M059J (cell line): ENCODE data around the gene MED12L. TPM values are rescaled to one million over a fixed set of nuclear protein-coding genes. Genes with fewer than 3 reads are reported as not detected.

Experiments
- DNase-seq: peaks from one replicate; pipeline ENCODE4 v3.0.0-alpha.2; 2012; ENCODE audit warnings: low read depth
- total RNA-seq: library from RNA; depleted of rRNA; stranded (reverse); fragments of >200 nt; shearing (Covaris generic); gene quantifications from 2 replicates; pipeline ENCODE4 v1.2.3, GENCODE V29; 2014

Gene MED12L
- total RNA-seq, 1 experiment from 2014 or later = 0.84 TPM

- DNase-seq = peak; percentile 4
Measured at GRCh38 chr3:151318991-151319390, 233.5 kb downstream of the MED12L start.

GRCh38 chr3:151319628-151320027, 234.2 kb downstream of the MED12L start:
- no peak for DNase-seq

- DNase-seq = no peak
Measured at GRCh38 chr3:151320131-151320530, 234.7 kb downstream of the MED12L start.

GRCh38 chr3:151321526-151321925, 236.1 kb downstream of the MED12L start:
- no peak for DNase-seq

- DNase-seq = no peak
Measured at GRCh38 chr3:151322511-151322910, 237.0 kb downstream of the MED12L start.

GRCh38 chr3:151327571-151328198, 242.2 kb downstream of the MED12L start:
- peak; percentile 40 for DNase-seq

GRCh38 chr3:151328298-151328995, 243.0 kb downstream of the MED12L start:
- DNase-seq = peak; percentile 59

GRCh38 chr3:151329363-151329762, 243.9 kb downstream of the MED12L start, which contains the start of gene P2RY13:
Gene P2RY13 (minus strand): TSS chr3:151329549. CDS start chr3:151329528, 21 bp downstream.
- no peak for DNase-seq

GRCh38 chr3:151330379-151330778, 244.9 kb downstream of the MED12L start:
- DNase-seq = no peak

- DNase-seq = no peak
Measured at GRCh38 chr3:151330899-151331298, 245.4 kb downstream of the MED12L start.

- no peak for DNase-seq
Measured at GRCh38 chr3:151331696-151332095, 246.2 kb downstream of the MED12L start.

GRCh38 chr3:151345859-151346258, 260.4 kb downstream of the MED12L start:
- peak; percentile 83 for DNase-seq

GRCh38 chr3:151346292-151346691, 260.8 kb downstream of the MED12L start:
- no peak for DNase-seq

GRCh38 chr3:151347432-151347831, 262.0 kb downstream of the MED12L start:
- no peak for DNase-seq

- DNase-seq = no peak
Measured at GRCh38 chr3:151350656-151351055, 265.2 kb downstream of the MED12L start.

GRCh38 chr3:151351219-151351618, 265.8 kb downstream of the MED12L start:
- DNase-seq = peak; percentile 9

- DNase-seq = no peak
Measured at GRCh38 chr3:151351648-151352047, 266.2 kb downstream of the MED12L start.

- no peak for DNase-seq
Measured at GRCh38 chr3:151356794-151357462, 271.5 kb downstream of the MED12L start.

- DNase-seq = no peak
Measured at GRCh38 chr3:151357463-151357850, 272.0 kb downstream of the MED12L start.

- DNase-seq = no peak
Measured at GRCh38 chr3:151362751-151363174, 277.3 kb downstream of the MED12L start.

GRCh38 chr3:151366993-151367392, 281.5 kb downstream of the MED12L start:
- no peak for DNase-seq

GRCh38 chr3:151367448-151367847, 282.0 kb downstream of the MED12L start:
- DNase-seq = peak; percentile 11

- DNase-seq = no peak
Measured at GRCh38 chr3:151371526-151371925, 286.1 kb downstream of the MED12L start.
